GM08714 (cell line): ENCODE measurements around the gene HOXA5.
A peak's percentile ranks its signal among the peaks of the same experiment; 100 is the strongest.

ENCODE experiments used
- H3K4me3 ChIP-seq: fragments of 200-500 bp; sonication (Bioruptor generic); 2 replicates; pipeline ENCODE4 v1.5.1; 2014; ENCODE audit warnings: mild to moderate bottlenecking, low read length, inconsistent platforms
- ZNF274 ChIP-seq: IDR thresholded peaks from 2 replicates; pipeline ENCODE4 v1.6.1; 2012; ENCODE audit warnings: mild to moderate bottlenecking, low read depth, low read length

Gene HOXA5

GRCh38 chr7:27178366-27178765 is 34.9 kb upstream of the HOXA5 start:
- TF ChIP-seq ZNF274, result no peak
- no peak overlapping the region; the same call in 1 of the 2 replicates for H3K4me3 ChIP-seq

GRCh38 chr7:27177795-27178320 is 34.4 kb upstream of the HOXA5 start:
- TF ChIP-seq ZNF274, result no peak
- no peak overlapping the region; the same call in 1 of the 2 replicates for H3K4me3 ChIP-seq

- TF ChIP-seq ZNF274, result no peak
- no peak overlapping the region for H3K4me3 ChIP-seq
Measured at GRCh38 chr7:27176962-27177794, 33.7 kb upstream of the HOXA5 start.

GRCh38 chr7:27176524-27176845 is 33.0 kb upstream of the HOXA5 start:
- no peak for TF ChIP-seq ZNF274
- H3K4me3 ChIP-seq, result no peak overlapping the region

GRCh38 chr7:27175626-27176523 is 32.4 kb upstream of the HOXA5 start:
- no peak for TF ChIP-seq ZNF274
- no peak overlapping the region for H3K4me3 ChIP-seq

- no peak for TF ChIP-seq ZNF274
- H3K4me3 ChIP-seq, result no peak overlapping the region
Measured at GRCh38 chr7:27174874-27175625, 31.6 kb upstream of the HOXA5 start.

- no peak for TF ChIP-seq ZNF274
- H3K4me3 ChIP-seq, result peak within 1 kb of the TSS; percentile 8; the same call in 1 of the 2 replicates
Measured at GRCh38 chr7:27173956-27174873, 30.7 kb upstream of the HOXA5 start, which contains the start of gene HOXA10. Gene HOXA10 (minus strand): TSS chr7:27174320. CDS start chr7:27174306, 14 bp downstream.

- peak overlapping the region; percentile 8; the same call in 1 of the 2 replicates for H3K4me3 ChIP-seq
- no peak for TF ChIP-seq ZNF274
Measured at GRCh38 chr7:27173511-27173955, 30.1 kb upstream of the HOXA5 start.

- H3K4me3 ChIP-seq, result peak overlapping the region; percentile 8; the same call in 1 of the 2 replicates
- TF ChIP-seq ZNF274, result no peak
Measured at GRCh38 chr7:27172823-27173510, 29.5 kb upstream of the HOXA5 start.

GRCh38 chr7:27172315-27172774 is 28.9 kb upstream of the HOXA5 start:
- no peak for TF ChIP-seq ZNF274
- H3K4me3 ChIP-seq, result no peak overlapping the region

GRCh38 chr7:27171637-27172314 is 28.3 kb upstream of the HOXA5 start:
- no peak overlapping the region; the same call in 1 of the 2 replicates for H3K4me3 ChIP-seq
- no peak for TF ChIP-seq ZNF274

- no peak for TF ChIP-seq ZNF274
- H3K4me3 ChIP-seq, result no peak overlapping the region; the same call in 1 of the 2 replicates
Measured at GRCh38 chr7:27171325-27171636, 27.8 kb upstream of the HOXA5 start.
